SU-DHL-6 (cell line): ENCODE measurements around the gene RMND5B.

Experiments
- EZH2phosphoT487 ChIP-seq: fragments of 200-600 bp; sonication (generic), shearing (Covaris generic); conservative IDR thresholded peaks from 2 replicates; pipeline ENCODE4 v1.6.1; 2018; ENCODE audit warnings: mild to moderate bottlenecking, antibody characterized with exemption, low read length, moderate library complexity, mixed read lengths
- TF ChIP-seq, protein P1 (sequence below): fragments of 200-600 bp; sonication (generic); IDR thresholded peaks from one replicate; pipeline ENCODE4 v1.5.1; 2017; ENCODE audit warnings: antibody characterized with exemption, mild to moderate bottlenecking, low read length, moderate library complexity; ENCODE audit not compliant: insufficient read depth, poor library complexity, severe bottlenecking

DNA sequence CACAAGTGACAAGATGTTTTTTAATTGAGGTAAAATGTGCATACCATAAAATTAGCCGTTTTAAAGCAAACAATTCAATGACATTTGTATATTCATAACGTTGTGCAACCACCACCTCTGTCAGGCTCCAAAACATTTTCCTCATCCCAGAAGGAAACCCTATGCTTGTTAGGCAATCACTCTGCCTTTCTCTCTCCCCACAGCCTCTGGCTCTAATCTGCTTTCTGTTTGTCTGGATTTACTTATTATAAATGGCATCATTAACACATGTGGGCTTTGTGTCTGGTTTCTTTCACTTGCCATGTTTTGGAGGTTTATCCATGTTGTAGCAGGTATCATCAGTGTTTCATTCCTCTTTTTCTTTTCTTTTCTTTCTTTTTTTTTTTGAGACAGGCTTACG lies 18.9 kb upstream of the RMND5B start:
- TF ChIP-seq, protein P1, sequence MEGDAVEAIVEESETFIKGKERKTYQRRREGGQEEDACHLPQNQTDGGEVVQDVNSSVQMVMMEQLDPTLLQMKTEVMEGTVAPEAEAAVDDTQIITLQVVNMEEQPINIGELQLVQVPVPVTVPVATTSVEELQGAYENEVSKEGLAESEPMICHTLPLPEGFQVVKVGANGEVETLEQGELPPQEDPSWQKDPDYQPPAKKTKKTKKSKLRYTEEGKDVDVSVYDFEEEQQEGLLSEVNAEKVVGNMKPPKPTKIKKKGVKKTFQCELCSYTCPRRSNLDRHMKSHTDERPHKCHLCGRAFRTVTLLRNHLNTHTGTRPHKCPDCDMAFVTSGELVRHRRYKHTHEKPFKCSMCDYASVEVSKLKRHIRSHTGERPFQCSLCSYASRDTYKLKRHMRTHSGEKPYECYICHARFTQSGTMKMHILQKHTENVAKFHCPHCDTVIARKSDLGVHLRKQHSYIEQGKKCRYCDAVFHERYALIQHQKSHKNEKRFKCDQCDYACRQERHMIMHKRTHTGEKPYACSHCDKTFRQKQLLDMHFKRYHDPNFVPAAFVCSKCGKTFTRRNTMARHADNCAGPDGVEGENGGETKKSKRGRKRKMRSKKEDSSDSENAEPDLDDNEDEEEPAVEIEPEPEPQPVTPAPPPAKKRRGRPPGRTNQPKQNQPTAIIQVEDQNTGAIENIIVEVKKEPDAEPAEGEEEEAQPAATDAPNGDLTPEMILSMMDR, result no peak
- no peak for TF ChIP-seq EZH2phosphoT487
